GM19023 (cell line): Measurements from ENCODE around the gene ACAA2.

Experiments
- ATAC-seq: cut with Tn5 transposase; IDR thresholded peaks from one replicate; pipeline ENCODE4 v1.9.1; 2021; ENCODE audit warnings: mild to moderate bottlenecking, moderate library complexity; ENCODE audit not compliant: unreplicated experiment

Gene ACAA2

GRCh38 chr18:49744376-49745008, 68.8 kb downstream of the ACAA2 start:
- no peak for ATAC-seq

- ATAC-seq, result no peak
Measured at GRCh38 chr18:49743117-49743567, 70.2 kb downstream of the ACAA2 start.

- ATAC-seq, result no peak
Measured at GRCh38 chr18:49742316-49743116, 70.8 kb downstream of the ACAA2 start.

DNA sequence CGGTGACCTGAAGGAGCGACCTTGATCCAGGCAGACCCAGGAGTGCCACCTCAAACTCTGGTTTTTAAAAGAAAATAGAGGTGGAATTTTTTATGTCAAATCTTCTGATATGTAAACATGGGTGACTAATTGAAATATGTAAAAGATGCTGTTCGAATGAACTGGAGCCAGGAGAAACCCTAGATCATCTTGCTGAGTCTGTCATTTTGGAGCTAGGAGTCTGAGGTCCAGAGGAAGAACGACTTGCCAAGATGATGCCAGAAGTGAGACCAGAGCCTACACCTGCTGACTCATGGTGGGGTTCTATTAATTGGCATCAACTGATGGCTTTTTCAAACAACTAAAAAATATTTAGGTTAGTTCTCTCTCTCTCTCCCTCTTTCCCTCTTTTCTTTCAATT, 74.1 kb downstream of the ACAA2 start:
- ATAC-seq, result no peak

DNA sequence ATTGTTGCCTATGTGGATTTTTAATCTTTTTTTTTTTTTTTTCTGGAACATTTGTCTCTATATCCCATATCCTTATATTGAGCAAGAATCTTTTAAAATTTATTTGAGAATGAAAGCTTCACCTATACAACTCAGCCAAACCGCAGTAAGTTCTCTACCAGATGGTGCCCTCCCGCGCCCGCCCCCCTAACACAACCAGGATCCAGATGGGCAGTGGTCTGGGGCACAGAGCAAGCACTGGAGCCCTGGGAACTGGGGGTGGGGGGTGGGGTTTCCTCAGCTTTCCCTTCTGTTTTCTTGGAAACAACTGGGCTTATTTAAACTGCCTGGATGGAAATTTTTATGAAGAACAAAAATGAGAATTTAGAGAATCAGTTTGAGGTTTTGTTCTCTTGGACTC, 74.6 kb downstream of the ACAA2 start:
- no peak for ATAC-seq

DNA sequence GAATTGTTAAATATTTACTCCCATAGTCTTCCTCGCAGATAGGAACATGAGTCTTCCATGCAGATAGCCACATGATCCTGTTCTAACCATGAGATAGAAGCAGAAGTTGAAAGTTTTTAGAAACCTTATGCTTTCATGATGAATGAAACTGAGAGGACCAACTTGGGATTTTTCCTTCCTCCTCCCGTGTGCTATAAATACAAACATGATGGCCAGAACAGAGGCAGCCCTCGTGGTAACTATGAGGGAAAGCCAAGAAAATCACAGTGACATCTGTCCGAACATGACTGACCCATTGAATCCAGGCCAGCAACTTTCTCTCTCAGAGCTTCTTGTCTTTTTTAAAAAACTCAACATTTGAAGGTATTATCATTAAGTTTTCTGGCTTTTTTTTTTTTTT, 78.5 kb downstream of the ACAA2 start:
- ATAC-seq, result no peak

GRCh38 chr18:49733896-49734585, 79.3 kb downstream of the ACAA2 start:
- ATAC-seq, result no peak

DNA sequence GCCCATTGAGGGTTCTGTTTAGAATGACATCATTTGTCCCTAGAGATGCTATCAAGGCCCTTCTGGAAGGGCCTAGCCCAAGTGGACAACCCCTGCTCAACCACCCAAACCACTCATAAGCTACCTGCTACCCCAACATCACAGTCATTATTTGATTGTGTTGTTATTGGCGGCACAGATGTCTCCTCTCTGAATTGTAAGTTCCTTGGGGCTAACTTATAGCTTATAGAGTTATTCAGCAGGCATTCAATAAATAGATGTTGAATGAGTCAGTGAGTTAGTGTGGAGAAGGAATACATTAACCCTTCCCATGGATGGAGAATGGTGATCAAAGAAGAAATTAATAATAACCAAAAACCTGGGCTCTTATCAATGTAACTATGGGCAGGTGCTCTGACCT, 80.0 kb downstream of the ACAA2 start:
- ATAC-seq, result no peak
